K562 (cell line): ENCODE measurements around the gene PSMC3IP. TPM values are rescaled to one million over a fixed set of nuclear protein-coding genes. Genes with fewer than 3 reads are reported as not detected.

Experiments
- ATAC-seq: fragments of 200-7000 bp; cut with Tn5 transposase; 3 replicates; pipeline ENCODE4 v1.9.1; 2020; ENCODE audit warnings: moderate library complexity
- Bru-seq: library from RNA; stranded (reverse); fragments of 400-500 nt; gene quantifications from one replicate; lab custom pipeline; 2021; lab: Mats Ljungman, UMichigan
- BruChase-seq, 2 experiments: library from RNA; stranded (reverse); fragments of 400-500 nt; gene quantifications; one replicate each; lab custom pipeline; 2021; lab: Mats Ljungman, UMichigan
- BruUV-seq: library from RNA; stranded (reverse); fragments of 400-500 nt; replicated peaks from 2 replicates; lab custom pipeline; 2021; lab: Mats Ljungman, UMichigan
- CTCF ChIA-PET: fragments of 300-600 bp; formaldehyde crosslinking; extraction: SDS; loops from one replicate; lab custom pipeline; 2021; ENCODE audit warnings: low intra/inter-chr PET ratio; lab: Yijun Ruan, JAX
- POLR2A ChIA-PET: fragments of 300-600, 350-650 bp; sonication (Branson Sonifier 250); formaldehyde crosslinking; extraction: SDS; loops from one replicate; lab custom pipeline; 2021; ENCODE audit warnings: antibody characterized with exemption, inconsistent platforms; lab: Yijun Ruan, JAX
- DNase-seq, 4 experiments: peaks; one replicate each; pipeline versions ENCODE4 v3.0.0 to v3.0.0-alpha.2; 2011 to 2018; ENCODE audit warnings: low spot score in 3 of 4, mixed read lengths in 3 of 4; ENCODE audit errors: extremely low read depth in 1 of 4
- FAIRE-seq: peaks from 2 replicates; lab custom pipeline; 2011; peaks lifted over from hg19 to GRCh38; lab: Jason Lieb, UNC
- H2AFZ ChIP-seq: 2 replicates; pipeline ENCODE4 v1.6.0; 2011; ENCODE audit warnings: low read depth, low read length, control low read depth, inconsistent platforms
- H3K27ac ChIP-seq: fragments of 200-600 bp; 3 replicates; pipeline ENCODE4 v1.8.0; 2011; ENCODE audit warnings: low read depth, mild to moderate bottlenecking, control low read depth, inconsistent platforms, low read length, moderate library complexity, mixed read lengths; ENCODE audit errors: extremely low read depth
- H3K27me3 ChIP-seq, 2 experiments: fragments of 300-600 bp in 1 of 2; 2 replicates in 1 of 2; 3 replicates in 1 of 2; pipeline versions ENCODE4 v1.6.0 to v1.8.0; 2011; ENCODE audit warnings: inconsistent platforms in 2 of 2, low read length in 2 of 2, mild to moderate bottlenecking in 1 of 2, mixed read lengths in 1 of 2, moderate library complexity in 1 of 2; ENCODE audit not compliant: control insufficient read depth in 2 of 2, insufficient read depth in 2 of 2
- H3K36me3 ChIP-seq: fragments of 300-600 bp; 3 replicates; pipeline ENCODE4 v1.8.0; 2011; ENCODE audit warnings: mild to moderate bottlenecking, low read length, inconsistent platforms; ENCODE audit not compliant: control insufficient read depth, insufficient read depth
- H3K4me1 ChIP-seq, 2 experiments: fragments of 200-600 bp in 1 of 2; replicated peaks in 1 of 2; 2 replicates in 1 of 2; 3 replicates in 1 of 2; pipeline versions ENCODE4 v1.5.1 to v1.8.0; 2011; ENCODE audit warnings: inconsistent platforms in 2 of 2, low read length in 2 of 2, mild to moderate bottlenecking in 1 of 2, mixed read lengths in 1 of 2, moderate library complexity in 1 of 2; ENCODE audit not compliant: control insufficient read depth in 2 of 2, insufficient read depth in 2 of 2
- H3K4me2 ChIP-seq: 2 replicates; pipeline ENCODE4 v1.6.1; 2011; ENCODE audit warnings: low read length, control low read depth, inconsistent platforms, mixed read lengths; ENCODE audit not compliant: insufficient read depth
- H3K4me3 ChIP-seq: fragments of 200-600 bp; sonication (generic), shearing (Covaris generic); 2 replicates; pipeline ENCODE4 v1.5.1; 2016; ENCODE audit warnings: control low read depth, inconsistent platforms
- H3K79me2 ChIP-seq: fragments of 200-600 bp; 3 replicates; pipeline ENCODE4 v1.8.0; 2011; ENCODE audit warnings: low read length, inconsistent platforms; ENCODE audit not compliant: control insufficient read depth, insufficient read depth
- H3K9ac ChIP-seq, 2 experiments: 2 replicates each; pipeline versions ENCODE4 v1.6.0 to v1.6.1; 2011; ENCODE audit warnings: low read depth in 2 of 2, low read length in 2 of 2, control low read depth in 1 of 2, inconsistent platforms in 1 of 2, mild to moderate bottlenecking in 1 of 2, mixed read lengths in 1 of 2; ENCODE audit not compliant: insufficient read depth in 1 of 2
- H3K9me1 ChIP-seq: one replicate; pipeline ENCODE4 v1.6.0; 2011; ENCODE audit warnings: inconsistent platforms, mild to moderate bottlenecking, low read length, moderate library complexity; ENCODE audit not compliant: control insufficient read depth, insufficient read depth
- H3K9me3 ChIP-seq: replicated peaks from 2 replicates; pipeline ENCODE4 v1.5.1; 2011; ENCODE audit warnings: low read depth, low read length, inconsistent platforms; ENCODE audit not compliant: control insufficient read depth, insufficient read depth
- H4K20me1 ChIP-seq: replicated peaks from 2 replicates; pipeline ENCODE4 v1.6.1; 2011; ENCODE audit warnings: low read length, inconsistent platforms, mixed read lengths; ENCODE audit not compliant: control insufficient read depth, insufficient read depth
- FOXK2 ChIP-seq, 2 experiments: fragments of 450-650 bp; IDR thresholded peaks in 1 of 2; conservative IDR thresholded peaks in 1 of 2; 2 replicates each; pipeline ENCODE4 v1.6.1; 2016; ENCODE audit warnings: low read depth in 2 of 2, mild to moderate bottlenecking in 1 of 2
- HMG20A ChIP-seq: fragments of 450-650 bp; formaldehyde crosslinking; conservative IDR thresholded peaks from 2 replicates; pipeline ENCODE4 v1.4.0; 2020; ENCODE audit warnings: mild to moderate bottlenecking, mixed read lengths
- SRSF3 ChIP-seq: fragments of 200-400 bp; formaldehyde crosslinking; IDR thresholded peaks from 2 replicates; pipeline ENCODE4 v1.6.1; 2016; ENCODE audit warnings: mild to moderate bottlenecking, low read length, moderate library complexity; ENCODE audit not compliant: insufficient read depth
- TAF9B ChIP-seq: fragments of 450-650 bp; IDR thresholded peaks from 2 replicates; pipeline ENCODE4 v1.6.1; 2018; ENCODE audit warnings: mild to moderate bottlenecking; ENCODE audit not compliant: partially characterized antibody
- ZNF507 ChIP-seq: conservative IDR thresholded peaks from 2 replicates; pipeline ENCODE4 v1.6.1; 2017; ENCODE audit warnings: missing genetic modification characterization, missing compliant biosample characterization
- WGBS: fragments of 100-300 bp; shearing (Covaris generic); methylation state at CpG from one replicate; pipeline ENCODE4 v1.1.6; 2016; ENCODE audit warnings: low coverage, mixed read lengths; ENCODE audit not compliant: insufficient coverage; ENCODE audit errors: missing lambda C conversion rate; 5-methylcytosine and 5-hydroxymethylcytosine counted together
- in situ Hi-C: fragments of 300-500 bp; cut with MboI; formaldehyde crosslinking; loops from 4 replicates; pipeline ENCODE4 v1.15.0; 2018; ENCODE audit warnings: inconsistent platforms, mixed read lengths
- intact Hi-C: fragments of 100-400 bp; cut with micrococcal nuclease; formaldehyde crosslinking; loops from 2 replicates; pipeline ENCODE4 v1.14.2; 2022
- long read RNA-seq, 3 experiments: library from polyadenylated mRNA in 2 of 3; library from RNA in 1 of 3; unstranded in 2 of 3; stranded (forward) in 1 of 3; transcript quantifications; one replicate each; pipeline ENCODE4 v2.0.0, GENCODE V29; 2019 to 2022
- polyA minus RNA-seq, 3 experiments: library from RNA; depleted of rRNA, polyadenylated mRNA; stranded (reverse); fragments of >200 nt; gene quantifications; 2 replicates each; pipeline ENCODE4 v1.2.3, GENCODE V29; 2011
- polyA plus RNA-seq, 8 experiments: library from polyadenylated mRNA; depleted of rRNA in 4 of 8; stranded (reverse) in 5 of 8; unstranded in 3 of 8; fragments of >200 nt; fragmentation: Nextera tagmentation in 2 of 8; fragmentation: Illumina TruSeq in 1 of 8; extraction: Ambion mirVana in 2 of 8; extraction: Trizol in 1 of 8; gene quantifications; 2 replicates each; pipeline versions ENCODE4 v1.2.1 to v1.2.3, GENCODE V29; 2011 to 2014; ENCODE audit warnings: inconsistent platforms in 1 of 8, missing spikeins in 1 of 8
- total RNA-seq, 7 experiments: library from RNA; depleted of rRNA in 6 of 7; stranded (reverse); fragments of >200 nt in 6 of 7; fragmentation: Illumina TruSeq in 2 of 7; extraction: Trizol in 2 of 7; gene quantifications; 2 replicates each; pipeline versions ENCODE4 v1.2.1 to v1.2.3, GENCODE V29; 2011 to 2021; ENCODE audit warnings: low replicate concordance in 1 of 7
- TF ChIP-seq, protein P1 (sequence below), 3 experiments: fragments of 200-800 bp in 1 of 3; fragments of 250-450 bp in 1 of 3; fragments of 450-650 bp in 1 of 3; sonication (Bioruptor Pico) in 1 of 3; sonication (Bioruptor generic) in 1 of 3; formaldehyde crosslinking in 1 of 3; IDR thresholded peaks; 2 replicates each; pipeline versions ENCODE4 v1.6.1 to v1.8.0; 2016 to 2022; ENCODE audit warnings: mild to moderate bottlenecking in 2 of 3, missing genetic modification characterization in 2 of 3, missing compliant biosample characterization in 1 of 3, moderate library complexity in 1 of 3
- TF ChIP-seq, protein P2 (sequence below): fragments of 250-450 bp; sonication (Bioruptor Pico); IDR thresholded peaks from 2 replicates; pipeline ENCODE4 v1.4.0; 2020; ENCODE audit warnings: mild to moderate bottlenecking, moderate library complexity

PSMC3IP gene, protein sequence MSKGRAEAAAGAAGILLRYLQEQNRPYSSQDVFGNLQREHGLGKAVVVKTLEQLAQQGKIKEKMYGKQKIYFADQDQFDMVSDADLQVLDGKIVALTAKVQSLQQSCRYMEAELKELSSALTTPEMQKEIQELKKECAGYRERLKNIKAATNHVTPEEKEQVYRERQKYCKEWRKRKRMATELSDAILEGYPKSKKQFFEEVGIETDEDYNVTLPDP
- 63.5 and 83.8 TPM in 2 replicates for total RNA-seq (2011; cell fraction: chromatin; rRNA removed; ENCODE audit: low replicate concordance)
- 39.0 and 45.4 TPM in 2 replicates for total RNA-seq (2011; cell fraction: nucleolus; rRNA removed)
- total RNA-seq (2011; cell fraction: nucleoplasm; rRNA removed): 59.4 and 78.8 TPM in 2 replicates
- total RNA-seq (2014; rRNA removed): 46.7 and 50.8 TPM in 2 replicates
- total RNA-seq (2014; rRNA removed; fragmentation: Illumina TruSeq; extraction: Trizol): 28.1 and 31.6 TPM in 2 replicates
- total RNA-seq (2015; rRNA removed; fragmentation: Illumina TruSeq; extraction: Trizol): 26.2 and 27.9 TPM in 2 replicates
- 29.3 and 34.4 TPM in 2 replicates for total RNA-seq (2021)
- 25.6 and 32.8 TPM in 2 replicates for polyA plus RNA-seq (2011; rRNA removed)
- polyA plus RNA-seq (2011; cell fraction: cytosol; rRNA removed): 11.3 and 14.9 TPM in 2 replicates
- 96.3 and 104 TPM in 2 replicates for polyA plus RNA-seq (2011; cell fraction: nucleus; rRNA removed)
- polyA plus RNA-seq (2012): 33.2 and 36.0 TPM in 2 replicates
- polyA plus RNA-seq (2014; fragmentation: Illumina TruSeq; extraction: Trizol): 48.3 and 50.5 TPM in 2 replicates
- polyA plus RNA-seq (2014; fragmentation: Nextera tagmentation; extraction: Ambion mirVana): 10 to 100 TPM; 13.8 to 16.0 TPM
- polyA plus RNA-seq (2014; rRNA removed): 64.0 and 65.6 TPM in 2 replicates
- polyA minus RNA-seq (2011; rRNA and poly(A)+ RNA removed): 17.9 and 20.6 TPM in 2 replicates
- 4.3 and 7.2 TPM in 2 replicates for polyA minus RNA-seq (2011; cell fraction: cytosol; rRNA and poly(A)+ RNA removed)
- polyA minus RNA-seq (2011; cell fraction: nucleus; rRNA and poly(A)+ RNA removed): 24.5 and 27.0 TPM in 2 replicates
- percentile 90 among the genes with signal in this experiment for Bru-seq, nascent RNA
- percentile 91 among the genes with signal in this experiment for BruChase-seq, experiment 1, labeled RNA remaining after a 2-hour chase
- BruChase-seq, experiment 2, labeled RNA remaining after a 6-hour chase: percentile 94 among the genes with signal in this experiment
- long read RNA-seq, experiment 1, transcript PSMC3IP-208 (7 exons, 664 nt): minor isoform, 6 of 135 reads
- long read RNA-seq, experiment 1, transcript PSMC3IP-202 (8 exons, 1,416 nt): major isoform, 65 of 135 reads
- long read RNA-seq, experiment 1, transcript PSMC3IP-204 (7 exons, 1,381 nt): minor isoform, 20 of 135 reads
- long read RNA-seq, experiment 1, partial matches to known transcripts: 1 of 135 reads
- long read RNA-seq, experiment 1, other reads (novel, unspliced or antisense): 43 of 135 reads
- long read RNA-seq, experiment 2, transcript PSMC3IP-204 (7 exons, 1,381 nt): major isoform, 6 of 34 reads
- long read RNA-seq, experiment 2, partial matches to known transcripts: 11 of 34 reads
- long read RNA-seq, experiment 2, other reads (novel, unspliced or antisense): 14 of 34 reads
- long read RNA-seq, experiment 3, transcript PSMC3IP-204 (7 exons, 1,381 nt): minor isoform, 9 of 34 reads
- long read RNA-seq, experiment 3, transcript PSMC3IP-202 (8 exons, 1,416 nt): major isoform, 13 of 34 reads
- long read RNA-seq, experiment 3, partial matches to known transcripts: 2 of 34 reads
- long read RNA-seq, experiment 3, other reads (novel, unspliced or antisense): 7 of 34 reads

DNA sequence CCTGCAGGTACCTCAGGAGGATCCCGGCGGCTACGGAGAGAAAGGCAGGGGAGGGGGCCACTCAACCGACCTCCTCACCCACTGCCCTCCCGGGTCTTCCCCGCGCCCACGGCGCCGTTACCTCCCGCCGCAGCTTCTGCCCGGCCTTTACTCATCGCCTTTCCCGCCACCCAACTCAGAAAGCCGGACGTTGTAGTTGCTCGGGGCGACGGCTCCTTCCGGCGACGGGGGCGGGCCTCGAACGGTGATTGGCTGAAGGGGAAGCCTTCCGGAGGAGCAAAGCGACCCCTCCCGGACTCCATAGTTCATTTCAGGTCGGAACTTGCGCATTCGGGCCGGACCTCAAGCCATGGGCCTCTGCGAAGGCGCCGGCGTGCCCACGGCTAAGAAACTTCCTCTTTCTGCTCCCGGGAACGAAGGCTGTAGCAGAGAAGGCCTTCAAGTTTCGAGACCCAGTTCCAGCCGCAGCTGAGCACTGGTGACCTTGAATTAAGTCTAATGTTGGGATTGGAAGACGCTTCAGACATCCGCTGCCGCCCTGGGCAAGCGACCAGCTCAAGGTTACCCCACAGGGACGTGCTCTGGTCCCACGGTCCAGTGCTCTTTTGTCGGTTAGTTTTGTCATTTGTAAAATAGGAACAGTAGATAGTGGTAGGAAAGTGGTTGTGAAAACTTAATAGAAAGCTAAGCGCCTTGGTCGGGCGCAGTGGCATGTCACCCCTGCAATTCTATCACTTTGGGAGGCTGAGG lies at the start of gene PSMC3IP:
PSMC3IP (minus strand) TSS at position 198 of the 750 bp plus-strand sequence; CDS start at position 155, 43 bp downstream.
- no peak for FAIRE-seq
- TF ChIP-seq, protein P1, sequence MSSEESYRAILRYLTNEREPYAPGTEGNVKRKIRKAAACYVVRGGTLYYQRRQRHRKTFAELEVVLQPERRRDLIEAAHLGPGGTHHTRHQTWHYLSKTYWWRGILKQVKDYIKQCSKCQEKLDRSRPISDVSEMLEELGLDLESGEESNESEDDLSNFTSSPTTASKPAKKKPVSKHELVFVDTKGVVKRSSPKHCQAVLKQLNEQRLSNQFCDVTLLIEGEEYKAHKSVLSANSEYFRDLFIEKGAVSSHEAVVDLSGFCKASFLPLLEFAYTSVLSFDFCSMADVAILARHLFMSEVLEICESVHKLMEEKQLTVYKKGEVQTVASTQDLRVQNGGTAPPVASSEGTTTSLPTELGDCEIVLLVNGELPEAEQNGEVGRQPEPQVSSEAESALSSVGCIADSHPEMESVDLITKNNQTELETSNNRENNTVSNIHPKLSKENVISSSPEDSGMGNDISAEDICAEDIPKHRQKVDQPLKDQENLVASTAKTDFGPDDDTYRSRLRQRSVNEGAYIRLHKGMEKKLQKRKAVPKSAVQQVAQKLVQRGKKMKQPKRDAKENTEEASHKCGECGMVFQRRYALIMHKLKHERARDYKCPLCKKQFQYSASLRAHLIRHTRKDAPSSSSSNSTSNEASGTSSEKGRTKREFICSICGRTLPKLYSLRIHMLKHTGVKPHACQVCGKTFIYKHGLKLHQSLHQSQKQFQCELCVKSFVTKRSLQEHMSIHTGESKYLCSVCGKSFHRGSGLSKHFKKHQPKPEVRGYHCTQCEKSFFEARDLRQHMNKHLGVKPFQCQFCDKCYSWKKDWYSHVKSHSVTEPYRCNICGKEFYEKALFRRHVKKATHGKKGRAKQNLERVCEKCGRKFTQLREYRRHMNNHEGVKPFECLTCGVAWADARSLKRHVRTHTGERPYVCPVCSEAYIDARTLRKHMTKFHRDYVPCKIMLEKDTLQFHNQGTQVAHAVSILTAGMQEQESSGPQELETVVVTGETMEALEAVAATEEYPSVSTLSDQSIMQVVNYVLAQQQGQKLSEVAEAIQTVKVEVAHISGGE (CRISPR knock-in tag; IDR thresholded peaks at IDR 0.05): peak in 1 of 3 experiments; percentile 65; a peak in 2 of 6 replicates
- no peak for TF ChIP-seq ZNF507
- TF ChIP-seq TAF9B: peak; percentile 78
- TF ChIP-seq, protein P2, sequence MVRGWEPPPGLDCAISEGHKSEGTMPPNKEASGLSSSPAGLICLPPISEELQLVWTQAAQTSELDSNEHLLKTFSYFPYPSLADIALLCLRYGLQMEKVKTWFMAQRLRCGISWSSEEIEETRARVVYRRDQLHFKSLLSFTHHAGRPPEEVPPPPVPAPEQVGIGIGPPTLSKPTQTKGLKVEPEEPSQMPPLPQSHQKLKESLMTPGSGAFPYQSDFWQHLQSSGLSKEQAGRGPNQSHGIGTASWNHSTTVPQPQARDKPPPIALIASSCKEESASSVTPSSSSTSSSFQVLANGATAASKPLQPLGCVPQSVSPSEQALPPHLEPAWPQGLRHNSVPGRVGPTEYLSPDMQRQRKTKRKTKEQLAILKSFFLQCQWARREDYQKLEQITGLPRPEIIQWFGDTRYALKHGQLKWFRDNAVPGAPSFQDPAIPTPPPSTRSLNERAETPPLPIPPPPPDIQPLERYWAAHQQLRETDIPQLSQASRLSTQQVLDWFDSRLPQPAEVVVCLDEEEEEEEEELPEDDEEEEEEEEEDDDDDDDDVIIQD: no peak
- no peak for TF ChIP-seq FOXK2 (conservative IDR thresholded peaks at IDR 0.05 in 1 of 2, IDR thresholded peaks at IDR 0.05 in 1 of 2; ENCODE audit: low read depth in 2 of 2)
- TF ChIP-seq HMG20A (CRISPR knock-in tag): no peak
- no peak for TF ChIP-seq SRSF3

More for the DNA sequence above, at the start of gene PSMC3IP:
- in situ Hi-C loops: no loop called here
- H3K79me2 ChIP-seq: peaks cover 58% of the 10 kb centered on the region
- peak within 1 kb of the TSS; percentile 96 to 100 for H3K9ac ChIP-seq
- no peaks in the 10 kb centered on the region for H3K9me3 ChIP-seq
- H3K36me3 ChIP-seq: peaks cover 72% of the 10 kb centered on the region
- ChIA-PET POLR2A (interaction anchor here (0.6 to 5.7 kb wide), 22 partner anchors 10 to 420 kb away, joined by 3 to 58 read pairs (median 4); partner anchors contain the start of genes MLX, RETREG3, RPL27 and TUBG1), CTCF (interaction anchor here (0.6 to 1.2 kb wide), 6 partner anchors 32 to 403 kb away, joined by 3 to 6 read pairs (median 4); partner anchors contain the start of genes RETREG3 and TUBG1)
- H3K4me2 ChIP-seq: peak within 1 kb of the TSS; percentile 86
- H2AFZ ChIP-seq: peak within 1 kb of the TSS; percentile 87
- H3K4me3 ChIP-seq: peak within 1 kb of the TSS; percentile 70
- under 1% methylated on average over 51 of the region's 52 CpGs for WGBS
- H3K27me3 ChIP-seq: no peaks in the 10 kb centered on the region
- no peaks in the 10 kb centered on the region; the same call in 1 of the 2 replicates for H4K20me1 ChIP-seq
- BruUV-seq: TSS peak; percentile 81
- ATAC-seq (peak; percentile 91), DNase-seq (peak; percentile 97 to 98 (median 98))
- H3K9me1 ChIP-seq: no peaks in the 10 kb centered on the region
- H3K27ac ChIP-seq: peak within 1 kb of the TSS; percentile 94
- intact Hi-C loops: loop anchor here (1.0 to 5.0 kb wide), 5 partner anchors 99 to 352 kb away; partner anchors contain the start of genes BECN1, PLEKHH3 and RAMP2
- peaks cover 23 to 34% of the 10 kb centered on the region in 2 experiments for H3K4me1 ChIP-seq
